ENCODE data around the gene RIPK1. TPM values are rescaled to one million over a fixed set of nuclear protein-coding genes. Genes with fewer than 3 reads are reported as not detected.
"Not testable (repeated sequence)": the region's sequence is repeated elsewhere in the genome, so short reads cannot be mapped to it uniquely, and the experiment has no call there.

Gene RIPK1
- total and polyA plus RNA-seq, 9 of the 15 experiments (the other 6 are each of a cell fraction or from before 2014, with no cell fraction given), result 3.8 to 24.9 (median 17.7) TPM

DNA sequence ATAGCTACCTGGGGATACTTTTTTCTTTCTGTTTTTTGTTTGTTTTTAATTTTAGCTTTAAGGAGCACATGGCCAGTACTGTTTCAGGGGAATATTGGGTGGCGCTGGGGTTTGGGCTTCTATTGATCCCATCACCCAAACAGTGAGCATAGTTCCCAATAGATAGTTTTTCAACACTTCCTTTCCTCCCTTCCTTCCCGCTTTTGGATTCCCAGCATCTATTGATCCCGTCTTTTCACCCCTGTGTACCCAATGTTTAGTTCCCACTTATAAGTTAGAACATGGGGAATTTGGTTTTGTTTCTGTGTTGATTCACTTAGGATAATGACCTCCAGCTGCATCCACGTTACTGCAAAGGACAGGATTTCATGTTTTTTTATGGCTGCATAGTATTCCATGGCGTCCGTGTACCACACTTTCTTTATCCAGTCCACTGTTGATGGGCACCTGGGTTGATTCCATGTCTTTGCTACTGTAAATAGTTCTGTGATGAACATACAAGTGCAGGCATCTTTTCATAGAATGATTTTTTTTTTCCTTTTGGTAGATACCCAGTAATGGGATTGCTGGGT, 48.5 kb upstream of the RIPK1 start (continued):
- TF ChIP-seq ZNF146 (CRISPR knock-in tag; IDR thresholded peaks at IDR 0.05; ENCODE audit: unreplicated experiment) (peak; percentile 95), FOXK1 (CRISPR knock-in tag; IDR thresholded peaks at IDR 0.05; ENCODE audit: borderline replicate concordance) (0 out of 2 replicates have a peak, but pooled peaks have one; percentile 14), EWSR1 (IDR thresholded peaks at IDR 0.05; ENCODE audit: borderline replicate concordance, low read depth, partially characterized antibody) (no peak), NBN (IDR thresholded peaks at IDR 0.05; ENCODE audit: low read depth) (no peak)

GRCh38 chr6:3020976-3021598, 47.2 kb upstream of the RIPK1 start:
- H3K4me2 ChIP-seq (ENCODE audit: insufficient read depth, low read length), result peak overlapping the region; percentile 75
- H3K9me3 ChIP-seq (replicated peaks; ENCODE audit: control insufficient read depth, insufficient read depth, low read depth, low read length); BruUV-seq (replicated peaks); FAIRE-seq; ATAC-seq; H3K27ac ChIP-seq (ENCODE audit: extremely low read depth, low read depth, low read length); H2AFZ ChIP-seq (ENCODE audit: low read depth, low read length); H4K20me1 ChIP-seq (replicated peaks; ENCODE audit: control insufficient read depth, insufficient read depth, low read length); H3K9me1 ChIP-seq (ENCODE audit: control insufficient read depth, insufficient read depth, low read length); H3K27me3 ChIP-seq (ENCODE audit: control insufficient read depth in 2 of 2, insufficient read depth in 2 of 2, low read length in 2 of 2); in situ Hi-C loops (cut with MboI); DNase-seq (ENCODE audit: extremely low read depth in 1 of 4, low spot score in 3 of 4); intact Hi-C loops (cut with micrococcal nuclease): not testable (repeated sequence)
- ChIA-PET POLR2A (interaction anchor here (0.9 to 6.4 kb wide), 7 partner anchors 11 to 296 kb away, joined by 3 to 87 read pairs (median 9); partner anchors contain the start of gene NQO2), CTCF (ENCODE audit: low intra/inter-chr PET ratio) (interaction anchor here (0.9 kb wide), 1 partner anchor 26 kb away, joined by 3 read pairs; no protein-coding TSS in a partner anchor)
- H3K4me3 ChIP-seq, result peak overlapping the region; percentile 75; the same call in 1 of the 2 replicates
- TF ChIP-seq SUPT5H (IDR thresholded peaks at IDR 0.05), result peak; percentile 58
- TF ChIP-seq PRDM10 (IDR thresholded peaks at IDR 0.05; ENCODE audit: partially characterized antibody), result peak; percentile 79
- 0 out of 2 replicates have a peak, but pooled peaks have one; percentile 24 for TF ChIP-seq TCF15 (CRISPR knock-in tag; IDR thresholded peaks at IDR 0.05)
- TF ChIP-seq POLR2A (conservative IDR thresholded peaks at IDR 0.05), result peak; percentile 72
- 0 out of 2 replicates have a peak, but pooled peaks have one; percentile 17 for TF ChIP-seq MTA3 (IDR thresholded peaks at IDR 0.05; ENCODE audit: borderline replicate concordance)
- TF ChIP-seq POLR2B (IDR thresholded peaks at IDR 0.05; ENCODE audit: low read depth, partially characterized antibody), result peak; percentile 59
- TF ChIP-seq ERF (CRISPR knock-in tag; IDR thresholded peaks at IDR 0.05), result 0 out of 2 replicates have a peak, but pooled peaks have one; percentile 20
- H3K79me2 ChIP-seq (ENCODE audit: control insufficient read depth, insufficient read depth, low read length), result peaks cover 57% of the 10 kb centered on the region
- peaks cover 56% of the 10 kb centered on the region for H3K36me3 ChIP-seq (ENCODE audit: control insufficient read depth, insufficient read depth, low read length)
- H3K4me1 ChIP-seq (replicated peaks in 1 of 2; ENCODE audit: control insufficient read depth in 2 of 2, insufficient read depth in 2 of 2, low read length in 2 of 2), result peaks cover 19 to 37% of the 10 kb centered on the region in 2 experiments
- 55% methylated on average over 1 of the region's 2 CpGs for whole genome bisulfite sequencing (ENCODE audit: insufficient coverage, low coverage, missing lambda C conversion rate)
- peak overlapping the region in 1 of 2 experiments; percentile 22; a peak in 1 of 4 replicates for H3K9ac ChIP-seq (ENCODE audit: insufficient read depth in 1 of 2, low read depth in 2 of 2, low read length in 2 of 2)
